Erythroblast (primary cell): ENCODE measurements around the gene DHRS7B.

Experiments
- GATA1 ChIP-seq: IDR thresholded peaks from 2 replicates; pipeline ENCODE4 v1.6.1; 2011; ENCODE audit warnings: low read depth, mild to moderate bottlenecking, control low read depth, low read length, moderate library complexity
- POLR2A ChIP-seq: IDR thresholded peaks from 2 replicates; pipeline ENCODE4 v1.6.1; 2011; ENCODE audit warnings: mild to moderate bottlenecking, low read length

GRCh38 chr17:21210411-21211076 is 83.8 kb downstream of the DHRS7B start:
- TF ChIP-seq POLR2A (no peak), GATA1 (no peak)
